ENCODE results near the gene GALNT7. TPM values are rescaled to one million over a fixed set of nuclear protein-coding genes. Genes with fewer than 3 reads are reported as not detected.

Gene GALNT7
- polyA plus RNA-seq, 1 of the 3 experiments (the other 2 are of a cell fraction) = 14.8 TPM

DNA sequence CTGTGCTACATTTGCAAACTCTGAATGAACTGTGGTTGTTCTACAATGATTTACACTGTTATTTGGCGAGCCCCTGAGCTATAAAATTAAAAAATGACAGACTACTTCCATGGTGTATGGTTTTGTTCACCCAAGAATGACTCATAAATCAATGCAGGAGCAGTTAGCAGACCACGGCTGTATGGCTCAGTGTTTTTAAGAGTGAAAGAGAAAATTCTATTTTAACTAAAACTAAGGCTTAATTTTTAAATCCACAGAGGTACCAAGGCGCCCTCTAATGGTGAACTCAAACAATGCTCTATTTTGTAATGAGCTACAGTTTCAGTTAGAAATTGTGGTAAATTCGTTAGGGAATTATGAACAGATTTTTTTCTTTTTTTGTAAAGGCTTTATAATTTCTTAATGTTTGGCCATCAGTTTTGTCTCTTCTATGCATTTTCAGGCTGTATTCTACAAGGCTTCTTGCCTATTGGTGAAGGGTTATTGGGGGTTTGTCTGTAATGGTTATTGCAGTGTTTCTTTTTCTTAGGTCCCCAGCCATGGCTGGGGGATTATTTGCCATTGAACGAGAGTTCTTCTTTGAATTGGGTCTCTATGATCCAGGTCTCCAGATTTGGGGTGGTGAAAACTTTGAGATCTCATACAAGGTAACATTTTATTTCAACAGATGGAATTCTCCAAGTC lies 133.0 kb downstream of the GALNT7 start (continued):
- TF ChIP-seq, protein P1, sequence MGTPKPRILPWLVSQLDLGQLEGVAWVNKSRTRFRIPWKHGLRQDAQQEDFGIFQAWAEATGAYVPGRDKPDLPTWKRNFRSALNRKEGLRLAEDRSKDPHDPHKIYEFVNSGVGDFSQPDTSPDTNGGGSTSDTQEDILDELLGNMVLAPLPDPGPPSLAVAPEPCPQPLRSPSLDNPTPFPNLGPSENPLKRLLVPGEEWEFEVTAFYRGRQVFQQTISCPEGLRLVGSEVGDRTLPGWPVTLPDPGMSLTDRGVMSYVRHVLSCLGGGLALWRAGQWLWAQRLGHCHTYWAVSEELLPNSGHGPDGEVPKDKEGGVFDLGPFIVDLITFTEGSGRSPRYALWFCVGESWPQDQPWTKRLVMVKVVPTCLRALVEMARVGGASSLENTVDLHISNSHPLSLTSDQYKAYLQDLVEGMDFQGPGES (IDR thresholded peaks at IDR 0.05; ENCODE audit: low read depth, low read length) = no peak
- TF ChIP-seq TCF12 (IDR thresholded peaks at IDR 0.05) = peak; percentile 33; the same call in 1 of the 2 replicates
- TF ChIP-seq, protein P2, sequence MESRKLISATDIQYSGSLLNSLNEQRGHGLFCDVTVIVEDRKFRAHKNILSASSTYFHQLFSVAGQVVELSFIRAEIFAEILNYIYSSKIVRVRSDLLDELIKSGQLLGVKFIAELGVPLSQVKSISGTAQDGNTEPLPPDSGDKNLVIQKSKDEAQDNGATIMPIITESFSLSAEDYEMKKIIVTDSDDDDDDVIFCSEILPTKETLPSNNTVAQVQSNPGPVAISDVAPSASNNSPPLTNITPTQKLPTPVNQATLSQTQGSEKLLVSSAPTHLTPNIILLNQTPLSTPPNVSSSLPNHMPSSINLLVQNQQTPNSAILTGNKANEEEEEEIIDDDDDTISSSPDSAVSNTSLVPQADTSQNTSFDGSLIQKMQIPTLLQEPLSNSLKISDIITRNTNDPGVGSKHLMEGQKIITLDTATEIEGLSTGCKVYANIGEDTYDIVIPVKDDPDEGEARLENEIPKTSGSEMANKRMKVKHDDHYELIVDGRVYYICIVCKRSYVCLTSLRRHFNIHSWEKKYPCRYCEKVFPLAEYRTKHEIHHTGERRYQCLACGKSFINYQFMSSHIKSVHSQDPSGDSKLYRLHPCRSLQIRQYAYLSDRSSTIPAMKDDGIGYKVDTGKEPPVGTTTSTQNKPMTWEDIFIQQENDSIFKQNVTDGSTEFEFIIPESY (IDR thresholded peaks at IDR 0.05; ENCODE audit: borderline replicate concordance, low read depth) = no peak
- peak; percentile 78 for TF ChIP-seq RAD21 (IDR thresholded peaks at IDR 0.05; ENCODE audit: low read length)
- TF ChIP-seq JUND (IDR thresholded peaks at IDR 0.05) = peak; percentile 24; the same call in 1 of the 2 replicates

DNA sequence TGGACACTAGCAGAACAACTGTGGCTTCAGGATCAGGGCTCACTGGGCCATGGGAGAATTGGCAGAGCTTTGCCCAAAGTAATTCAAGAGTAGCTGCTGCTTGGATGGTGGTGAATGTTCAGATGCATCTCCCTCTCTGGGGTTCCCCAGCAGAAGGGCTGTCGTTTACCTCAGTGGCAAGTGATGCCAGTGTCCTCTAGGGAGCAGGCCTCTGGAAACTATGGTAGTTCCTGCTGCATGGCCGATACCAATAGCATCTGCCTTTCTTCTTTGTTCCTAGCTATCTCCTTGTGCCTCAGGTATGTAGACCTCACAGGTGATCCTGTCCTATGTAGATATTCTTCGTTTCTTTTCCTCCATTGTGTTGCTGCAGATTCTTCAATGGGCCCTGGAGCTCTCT lies 139.2 kb downstream of the GALNT7 start:
- Histone ChIP-seq H4K20me1 (ENCODE audit: insufficient read depth) (no peaks in the 10 kb centered on the region), H3K9me2 (no peaks in the 10 kb centered on the region), H3K4me3 (ENCODE audit: low read depth in 2 of 2, low read length in 1 of 2) (no peak overlapping the region), H3K79me2 (ENCODE audit: insufficient read depth) (no peaks in the 10 kb centered on the region), H3K27me3 (ENCODE audit: insufficient read depth) (no peaks in the 10 kb centered on the region), H3K9me3 (no peaks in the 10 kb centered on the region), H3K36me3 (replicated peaks in 1 of 2; ENCODE audit: control insufficient read depth in 1 of 2, insufficient read depth in 2 of 2, low read length in 1 of 2) (peaks cover 0 to 13% of the 10 kb centered on the region in 2 experiments), H3K4me1 (ENCODE audit: control insufficient read depth in 1 of 2, insufficient read depth in 2 of 2, low read depth in 1 of 2, low read length in 1 of 2) (no peaks in the 10 kb centered on the region), H3F3A (replicated peaks; ENCODE audit: insufficient read depth) (no peaks in the 10 kb centered on the region), H3K4me2 (no peak overlapping the region), H3K9ac (no peak overlapping the region), H2AFZ (ENCODE audit: low read depth) (no peak overlapping the region), H3K27ac (ENCODE audit: low read depth in 2 of 2, low read length in 1 of 2) (no peak overlapping the region)
- TF ChIP-seq GATA2 (CRISPR knock-in tag; IDR thresholded peaks at IDR 0.05) (no peak), RCOR1 (IDR thresholded peaks at IDR 0.05; ENCODE audit: low read length) (no peak), CHD2 (IDR thresholded peaks at IDR 0.05; ENCODE audit: low read length, partially characterized antibody) (no peak)
- TF ChIP-seq, protein P3, sequence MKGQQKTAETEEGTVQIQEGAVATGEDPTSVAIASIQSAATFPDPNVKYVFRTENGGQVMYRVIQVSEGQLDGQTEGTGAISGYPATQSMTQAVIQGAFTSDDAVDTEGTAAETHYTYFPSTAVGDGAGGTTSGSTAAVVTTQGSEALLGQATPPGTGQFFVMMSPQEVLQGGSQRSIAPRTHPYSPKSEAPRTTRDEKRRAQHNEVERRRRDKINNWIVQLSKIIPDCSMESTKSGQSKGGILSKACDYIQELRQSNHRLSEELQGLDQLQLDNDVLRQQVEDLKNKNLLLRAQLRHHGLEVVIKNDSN (IDR thresholded peaks at IDR 0.05; ENCODE audit: borderline replicate concordance, low read depth) = no peak
- TF ChIP-seq, protein P4, sequence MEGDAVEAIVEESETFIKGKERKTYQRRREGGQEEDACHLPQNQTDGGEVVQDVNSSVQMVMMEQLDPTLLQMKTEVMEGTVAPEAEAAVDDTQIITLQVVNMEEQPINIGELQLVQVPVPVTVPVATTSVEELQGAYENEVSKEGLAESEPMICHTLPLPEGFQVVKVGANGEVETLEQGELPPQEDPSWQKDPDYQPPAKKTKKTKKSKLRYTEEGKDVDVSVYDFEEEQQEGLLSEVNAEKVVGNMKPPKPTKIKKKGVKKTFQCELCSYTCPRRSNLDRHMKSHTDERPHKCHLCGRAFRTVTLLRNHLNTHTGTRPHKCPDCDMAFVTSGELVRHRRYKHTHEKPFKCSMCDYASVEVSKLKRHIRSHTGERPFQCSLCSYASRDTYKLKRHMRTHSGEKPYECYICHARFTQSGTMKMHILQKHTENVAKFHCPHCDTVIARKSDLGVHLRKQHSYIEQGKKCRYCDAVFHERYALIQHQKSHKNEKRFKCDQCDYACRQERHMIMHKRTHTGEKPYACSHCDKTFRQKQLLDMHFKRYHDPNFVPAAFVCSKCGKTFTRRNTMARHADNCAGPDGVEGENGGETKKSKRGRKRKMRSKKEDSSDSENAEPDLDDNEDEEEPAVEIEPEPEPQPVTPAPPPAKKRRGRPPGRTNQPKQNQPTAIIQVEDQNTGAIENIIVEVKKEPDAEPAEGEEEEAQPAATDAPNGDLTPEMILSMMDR (IDR thresholded peaks at IDR 0.05) = no peak
- DNase-seq = no peak
- CTCF ChIA-PET = interaction anchor here (0.8 to 2.0 kb wide), 8 partner anchors 9 to 294 kb away, joined by 3 to 9 read pairs (median 4); no protein-coding TSS in a partner anchor
- POLR2A ChIA-PET = no interaction called here
- 96% methylated on average over 2 of the region's 3 CpGs for WGBS (ENCODE audit: low lambda C conversion rate)
